ENCODE results near the gene MCRS1. TPM values are rescaled to one million over a fixed set of nuclear protein-coding genes. Genes with fewer than 3 reads are reported as not detected.
"Not testable (repeated sequence)": the region's sequence is repeated elsewhere in the genome, so short reads cannot be mapped to it uniquely, and the experiment has no call there.

MCRS1 gene
- total RNA-seq, 1 donor from 2014 or later, result 62.7 TPM

DNA sequence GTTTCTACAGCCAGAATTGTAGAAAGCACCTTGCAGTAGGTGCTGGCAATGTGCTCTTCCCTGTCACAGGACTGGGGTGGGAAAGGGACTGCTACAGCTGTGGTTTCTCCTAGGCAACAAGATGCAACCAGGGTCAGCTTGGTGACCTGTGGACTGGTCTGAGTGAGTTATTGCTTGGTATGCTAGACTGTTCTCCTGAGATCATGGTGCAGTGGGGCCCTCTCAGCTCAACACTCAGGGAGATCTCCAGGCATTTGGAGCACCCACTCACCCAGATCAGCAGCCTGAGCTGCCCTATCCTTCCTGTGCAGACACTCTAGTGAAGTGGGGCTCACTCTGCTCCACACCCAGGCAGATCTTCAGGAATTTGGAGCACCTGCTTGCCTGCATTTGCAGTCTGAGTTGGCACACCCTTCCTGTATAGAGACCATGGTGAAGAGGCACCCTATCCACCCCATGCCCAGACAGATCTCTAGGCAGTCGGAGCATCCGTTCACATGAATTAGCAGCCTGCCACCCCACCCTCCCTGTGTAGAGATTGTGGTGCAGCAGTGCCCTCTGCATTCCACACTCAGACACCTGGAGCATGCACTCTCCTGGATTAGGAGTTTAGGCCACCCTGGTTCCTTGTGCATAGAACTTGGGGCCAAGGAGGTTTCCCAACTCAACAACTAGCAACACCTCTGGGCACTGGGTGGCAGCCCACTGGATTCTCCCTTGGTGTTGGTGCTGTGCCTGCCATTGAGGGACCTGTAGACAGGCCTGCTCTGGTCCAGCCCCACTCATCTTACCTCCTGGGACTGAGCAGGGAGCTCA, 41.3 kb upstream of the MCRS1 start:
- Histone ChIP-seq H3K36me3 (ENCODE audit: control insufficient read depth, insufficient read depth, low read length) (no peaks in the 10 kb centered on the region), H3K4me3 (ENCODE audit: low read depth, low read length) (no peak overlapping the region), H3K27me3 (ENCODE audit: control insufficient read depth, insufficient read depth, low read length) (no peaks in the 10 kb centered on the region)
- no peak for FAIRE-seq
- no peak for TF ChIP-seq CTCF (IDR thresholded peaks at IDR 0.05; ENCODE audit: insufficient read depth, low read length, severe bottlenecking)
- DNase-seq (ENCODE audit: low read depth), result no peak

DNA sequence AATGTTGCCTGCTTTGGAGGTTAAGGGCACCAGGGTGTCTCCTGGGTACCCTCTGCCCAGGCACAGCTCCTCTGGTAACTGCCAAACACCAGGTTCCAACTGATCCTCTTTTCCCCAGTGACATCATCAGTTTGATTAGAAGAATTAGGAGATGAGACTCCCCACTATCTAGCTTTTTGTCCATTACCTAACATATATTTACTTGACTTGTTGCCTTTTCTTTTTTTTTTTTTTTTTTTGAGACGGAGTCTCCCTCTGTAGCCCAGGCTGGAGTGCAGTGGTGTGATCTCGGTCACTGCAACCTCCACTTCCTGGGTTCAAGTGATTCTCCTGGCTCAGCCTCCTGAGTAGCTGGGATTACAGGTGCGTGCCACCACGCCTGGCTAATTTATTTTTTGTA, 37.6 kb upstream of the MCRS1 start, which contains the start of gene FAM186B:
FAM186B (minus strand) TSS at position 101 of the 400 bp plus-strand sequence. CDS start 162 bp downstream, outside the sequence.
- H3K4me3 ChIP-seq (ENCODE audit: low read depth, low read length); H3K27me3 ChIP-seq (ENCODE audit: control insufficient read depth, insufficient read depth, low read length); H3K36me3 ChIP-seq (ENCODE audit: control insufficient read depth, insufficient read depth, low read length); DNase-seq (ENCODE audit: low read depth); FAIRE-seq: not testable (repeated sequence)

GRCh38 chr12:49604856-49605255, 36.9 kb upstream of the MCRS1 start:
- no peak for FAIRE-seq
- Histone ChIP-seq H3K27me3 (ENCODE audit: control insufficient read depth, insufficient read depth, low read length) (no peaks in the 10 kb centered on the region), H3K4me3 (ENCODE audit: low read depth, low read length) (no peak overlapping the region), H3K36me3 (ENCODE audit: control insufficient read depth, insufficient read depth, low read length) (no peaks in the 10 kb centered on the region)
- TF ChIP-seq CTCF (IDR thresholded peaks at IDR 0.05; ENCODE audit: insufficient read depth, low read length, severe bottlenecking), result no peak
- DNase-seq (ENCODE audit: low read depth), result no peak

GRCh38 chr12:49603721-49604120, 35.8 kb upstream of the MCRS1 start:
- DNase-seq (ENCODE audit: low read depth), result no peak
- no peak overlapping the region for H3K4me3 ChIP-seq (ENCODE audit: low read depth, low read length)

GRCh38 chr12:49599961-49600360, 32.0 kb upstream of the MCRS1 start:
- TF ChIP-seq CTCF (IDR thresholded peaks at IDR 0.05; ENCODE audit: insufficient read depth, low read length, severe bottlenecking), result no peak
- H3K4me3 ChIP-seq (ENCODE audit: low read depth, low read length), result no peak overlapping the region
- no peak for FAIRE-seq
- H3K27me3 ChIP-seq (ENCODE audit: control insufficient read depth, insufficient read depth, low read length), result no peaks in the 10 kb centered on the region
- no peaks in the 10 kb centered on the region for H3K36me3 ChIP-seq (ENCODE audit: control insufficient read depth, insufficient read depth, low read length)
- no peak for DNase-seq (ENCODE audit: low read depth)

More at GRCh38 chr12:49603721-49604120, 35.8 kb upstream of the MCRS1 start:
- FAIRE-seq, result no peak
- Histone ChIP-seq H3K36me3 (ENCODE audit: control insufficient read depth, insufficient read depth, low read length) (no peaks in the 10 kb centered on the region), H3K27me3 (ENCODE audit: control insufficient read depth, insufficient read depth, low read length) (no peaks in the 10 kb centered on the region)
- TF ChIP-seq CTCF (IDR thresholded peaks at IDR 0.05; ENCODE audit: insufficient read depth, low read length, severe bottlenecking), result no peak

DNA sequence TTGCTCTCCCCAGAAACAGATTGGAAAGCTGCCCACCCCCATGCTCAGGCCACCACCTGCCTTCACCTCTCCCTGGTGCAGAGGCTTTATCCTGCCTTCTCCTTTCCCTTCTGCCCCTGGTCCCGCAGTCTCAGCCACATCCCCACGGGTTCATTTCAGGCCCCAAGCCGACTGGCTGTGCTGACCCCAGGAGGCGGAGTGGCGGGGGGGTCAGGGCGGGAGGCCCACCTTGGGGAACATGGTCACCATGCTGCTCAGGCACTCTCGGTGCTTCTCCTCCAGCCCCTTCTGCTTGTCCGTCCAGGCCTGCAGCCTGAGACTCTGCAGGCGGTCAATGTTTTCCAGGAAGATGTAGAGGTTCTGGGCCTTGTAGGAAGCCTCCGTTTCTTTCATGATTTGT, 30.6 kb upstream of the MCRS1 start:
- Histone ChIP-seq H3K4me3 (ENCODE audit: low read depth, low read length) (no peak overlapping the region), H3K36me3 (ENCODE audit: control insufficient read depth, insufficient read depth, low read length) (no peaks in the 10 kb centered on the region), H3K27me3 (ENCODE audit: control insufficient read depth, insufficient read depth, low read length) (no peaks in the 10 kb centered on the region)
- FAIRE-seq (no peak), DNase-seq (ENCODE audit: low read depth) (no peak)
- no peak for TF ChIP-seq CTCF (IDR thresholded peaks at IDR 0.05; ENCODE audit: insufficient read depth, low read length, severe bottlenecking)
